CD4-positive, alpha-beta T cell treated with Interleukin-17A for 4 hours (primary cell): Measurements from ENCODE around the gene SEMA4D.
"Not testable (repeated sequence)": the region's sequence is repeated elsewhere in the genome, so short reads cannot be mapped to it uniquely, and the experiment has no call there.

Experiments
- DNase-seq: peaks from one replicate; pipeline ENCODE4 v3.0.0-alpha.2; 2020; ENCODE audit warnings: mixed read lengths

The SEMA4D gene

GRCh38 chr9:89381308-89381609, 116.7 kb downstream of the SEMA4D start:
- no peak for DNase-seq

- DNase-seq: no peak
Observed at GRCh38 chr9:89380437-89381307, 117.2 kb downstream of the SEMA4D start.

GRCh38 chr9:89379508-89380115, 118.3 kb downstream of the SEMA4D start:
- DNase-seq: no peak

GRCh38 chr9:89379031-89379430, 118.9 kb downstream of the SEMA4D start:
- no peak for DNase-seq

GRCh38 chr9:89378541-89378940, 119.4 kb downstream of the SEMA4D start:
- DNase-seq: no peak

- no peak for DNase-seq
Observed at GRCh38 chr9:89377411-89377810, 120.5 kb downstream of the SEMA4D start.

- DNase-seq: no peak
Observed at GRCh38 chr9:89376741-89377351, 121.1 kb downstream of the SEMA4D start.

GRCh38 chr9:89376286-89376685, 121.6 kb downstream of the SEMA4D start:
- no peak for DNase-seq

GRCh38 chr9:89375191-89375760, 122.6 kb downstream of the SEMA4D start:
- peak; percentile 43 for DNase-seq

- DNase-seq: no peak
Observed at GRCh38 chr9:89374176-89374575, 123.7 kb downstream of the SEMA4D start.

GRCh38 chr9:89372979-89373378, 124.9 kb downstream of the SEMA4D start:
- no peak for DNase-seq

- peak; percentile 44 for DNase-seq
Observed at GRCh38 chr9:89372230-89372816, 125.6 kb downstream of the SEMA4D start.

GRCh38 chr9:89371791-89372190, 126.1 kb downstream of the SEMA4D start:
- not testable (repeated sequence) for DNase-seq

GRCh38 chr9:89370593-89370992, 127.3 kb downstream of the SEMA4D start:
- no peak for DNase-seq

- no peak for DNase-seq
Observed at GRCh38 chr9:89368978-89369377, 128.9 kb downstream of the SEMA4D start.

- DNase-seq: no peak
Observed at GRCh38 chr9:89368550-89368949, 129.4 kb downstream of the SEMA4D start.

- DNase-seq: peak; percentile 1
Observed at GRCh38 chr9:89367726-89368437, 130.0 kb downstream of the SEMA4D start.

- DNase-seq: peak; percentile 3
Observed at GRCh38 chr9:89367281-89367680, 130.6 kb downstream of the SEMA4D start.

- DNase-seq: peak; percentile 2
Observed at GRCh38 chr9:89366711-89367110, 131.2 kb downstream of the SEMA4D start.

- DNase-seq: no peak
Observed at GRCh38 chr9:89365532-89365912, 132.4 kb downstream of the SEMA4D start.

- DNase-seq: peak; percentile 2
Observed at GRCh38 chr9:89364666-89365531, 133.0 kb downstream of the SEMA4D start.
